Eye (tissue), 1 donor: ENCODE measurements around the gene RPL4.
A peak's percentile ranks its signal among the peaks of the same experiment; 100 is the strongest.
"Not testable (repeated sequence)": the region's sequence is repeated elsewhere in the genome, so short reads cannot be mapped to it uniquely, and the experiment has no call there.

ENCODE experiments used
- DNase-seq: peaks from one replicate; pipeline ENCODE4 v3.0.0-alpha.2; 2015

The RPL4 gene

GRCh38 chr15:66489179-66489791 is 15.4 kb downstream of the RPL4 start:
- DNase-seq, result no peak

- DNase-seq, result no peak
Measured at GRCh38 chr15:66488525-66488924, 16.1 kb downstream of the RPL4 start.

- no peak for DNase-seq
Measured at GRCh38 chr15:66486887-66487286, 17.8 kb downstream of the RPL4 start.

DNA sequence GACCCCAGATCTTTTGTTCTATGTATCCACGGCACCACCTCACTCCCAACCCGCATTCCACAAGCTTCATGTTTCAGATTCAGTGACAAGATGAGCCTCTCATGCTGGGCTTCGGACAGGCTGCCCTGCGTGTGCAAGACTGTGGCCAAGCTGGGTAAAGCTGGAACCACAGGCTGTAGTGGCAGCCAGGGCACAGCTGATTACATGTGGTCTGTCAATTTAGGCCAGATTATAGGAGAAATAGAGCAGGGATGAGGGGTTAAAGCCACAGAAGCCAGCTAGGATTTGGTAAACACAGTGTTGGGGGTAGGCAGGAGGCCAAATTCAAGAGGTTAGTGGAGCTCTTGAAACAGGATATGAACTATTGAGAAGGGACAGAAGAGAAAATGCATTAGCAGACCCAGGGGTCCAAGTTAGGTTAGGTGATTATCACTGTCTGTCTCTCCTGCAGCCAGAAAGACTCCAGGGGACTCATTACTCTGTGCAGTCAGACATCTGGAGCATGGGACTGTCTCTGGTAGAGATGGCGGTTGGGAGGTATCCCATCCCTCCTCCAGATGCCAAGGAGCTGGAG is 20.0 kb downstream of the RPL4 start:
- DNase-seq, result no peak

- no peak for DNase-seq
Measured at GRCh38 chr15:66483131-66483566, 21.5 kb downstream of the RPL4 start.

DNA sequence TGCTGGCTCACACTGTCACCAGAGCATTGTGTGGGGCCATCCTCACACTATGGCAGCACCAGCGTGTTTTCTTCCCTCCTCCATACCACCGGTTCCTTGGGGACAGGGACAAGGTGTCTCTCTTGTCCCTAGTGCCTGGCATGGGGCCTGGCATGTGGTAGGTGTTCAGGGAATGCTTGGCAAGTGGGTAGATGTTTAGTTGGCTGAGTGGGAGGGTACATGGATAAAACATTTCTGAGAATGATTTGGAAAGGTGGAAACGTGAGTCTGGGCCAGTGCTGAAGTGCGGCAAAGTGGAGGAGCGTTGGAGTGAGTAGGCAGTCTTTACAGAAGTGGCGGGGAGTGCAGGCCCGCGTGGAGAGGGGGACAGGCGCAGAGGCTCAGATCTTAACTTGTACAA is 22.1 kb downstream of the RPL4 start:
- DNase-seq, result no peak

DNA sequence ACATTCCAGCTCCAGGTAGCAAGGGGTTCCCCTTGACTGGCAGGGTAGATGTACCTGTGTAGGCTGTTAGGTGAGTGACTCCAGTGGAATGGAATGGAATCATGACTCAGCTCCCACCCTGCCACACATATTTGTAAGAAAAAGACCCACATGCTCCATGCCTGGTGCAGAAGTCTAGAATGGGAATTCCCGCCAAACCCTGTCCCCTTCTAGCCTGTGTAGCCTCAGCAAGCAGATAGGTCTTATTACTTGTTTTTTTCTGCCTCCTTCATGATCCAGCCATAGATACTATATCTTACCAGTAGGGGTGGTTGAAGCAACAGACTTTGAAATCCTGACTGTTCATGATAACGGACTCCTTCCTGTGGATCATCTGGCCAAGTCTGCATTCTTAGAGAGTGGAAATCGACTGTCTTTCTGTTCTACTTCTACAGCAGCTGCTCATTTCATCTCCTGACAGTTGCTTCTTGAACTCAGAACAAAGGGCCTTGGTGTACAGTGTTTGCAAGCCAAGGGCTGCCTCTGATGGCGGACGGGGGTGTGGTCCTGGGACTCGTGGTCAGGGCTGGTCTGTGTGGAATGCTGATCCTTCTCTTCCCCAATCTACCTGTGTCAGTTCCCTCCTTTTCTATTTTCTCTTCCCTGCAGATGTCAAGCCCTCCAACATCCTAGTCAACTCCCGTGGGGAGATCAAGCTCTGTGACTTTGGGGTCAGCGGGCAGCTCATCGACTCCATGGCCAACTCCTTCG is 23.4 kb downstream of the RPL4 start:
- no peak for DNase-seq

DNA sequence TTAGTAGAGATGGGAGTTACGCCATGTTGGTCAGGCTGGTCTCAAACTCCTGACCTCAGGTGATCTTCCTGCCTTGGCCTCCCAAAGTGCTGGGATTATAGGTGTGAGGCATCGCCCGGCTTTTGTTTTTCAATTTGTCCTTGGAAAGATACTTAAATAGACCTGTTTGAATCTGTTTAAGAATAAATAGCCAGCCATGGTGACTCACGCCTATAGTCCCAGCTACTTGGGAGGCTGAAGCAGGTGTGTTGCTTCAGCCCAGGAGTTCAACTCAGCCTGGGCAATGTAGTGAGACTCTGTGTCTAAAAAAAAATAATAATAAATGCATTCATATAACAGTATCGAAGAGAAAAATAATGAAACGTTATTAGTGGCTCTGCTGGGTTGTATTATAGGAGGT is 24.4 kb downstream of the RPL4 start:
- no peak for DNase-seq

GRCh38 chr15:66477011-66477410 is 27.6 kb downstream of the RPL4 start:
- DNase-seq, result no peak

- no peak for DNase-seq
Measured at GRCh38 chr15:66476535-66476934, 28.1 kb downstream of the RPL4 start.

GRCh38 chr15:66474963-66475362 is 29.7 kb downstream of the RPL4 start:
- no peak for DNase-seq

GRCh38 chr15:66474135-66474534 is 30.5 kb downstream of the RPL4 start:
- no peak for DNase-seq

DNA sequence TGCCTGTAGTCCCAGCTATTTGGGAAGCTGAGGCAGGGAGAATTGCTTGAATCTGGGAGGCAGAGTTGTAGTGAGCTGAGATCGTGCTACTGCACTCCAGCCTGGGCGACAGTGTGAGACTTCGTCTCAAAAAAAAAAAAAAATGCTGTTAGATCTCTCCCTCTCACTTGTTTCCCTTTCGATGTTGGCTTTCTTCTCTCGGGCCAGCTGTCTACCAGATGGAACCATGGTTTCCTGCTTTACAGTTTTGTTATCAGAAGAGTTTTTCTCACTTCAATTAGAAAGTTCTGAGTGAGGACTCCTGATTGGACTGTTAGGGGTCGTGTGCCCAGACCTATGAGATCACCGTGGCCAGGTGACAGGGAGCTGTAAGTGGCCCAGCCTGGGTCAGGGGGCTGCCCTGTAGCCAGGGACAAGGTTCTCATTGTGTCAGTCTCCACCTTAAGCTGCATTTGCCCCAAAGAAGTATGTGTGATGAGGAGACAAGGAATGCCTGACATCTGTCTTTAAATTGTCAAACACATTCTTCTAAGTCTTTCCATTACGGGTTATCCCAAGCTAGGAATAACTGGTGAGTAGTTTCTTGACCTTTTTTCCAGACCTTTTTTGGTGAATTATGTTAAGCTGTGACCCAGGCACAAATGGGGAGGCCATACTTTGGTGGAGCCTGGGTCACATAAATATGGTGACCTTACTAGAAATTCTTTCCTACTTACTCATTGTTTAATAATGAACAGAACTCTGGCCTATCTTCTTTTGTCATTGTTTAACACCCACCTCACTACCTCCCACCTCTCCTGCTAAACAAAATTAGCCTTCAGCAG is 32.3 kb downstream of the RPL4 start:
- peak; percentile 31 for DNase-seq

GRCh38 chr15:66470825-66471224 is 33.8 kb downstream of the RPL4 start:
- DNase-seq, result not testable (repeated sequence)

GRCh38 chr15:66467162-66468040 is 37.3 kb downstream of the RPL4 start:
- not testable (repeated sequence) for DNase-seq

GRCh38 chr15:66465294-66465693 is 39.4 kb downstream of the RPL4 start:
- DNase-seq, result not testable (repeated sequence)

GRCh38 chr15:66462627-66463026 is 42.0 kb downstream of the RPL4 start:
- DNase-seq, result no peak

- no peak for DNase-seq
Measured at GRCh38 chr15:66461917-66462316, 42.7 kb downstream of the RPL4 start.

DNA sequence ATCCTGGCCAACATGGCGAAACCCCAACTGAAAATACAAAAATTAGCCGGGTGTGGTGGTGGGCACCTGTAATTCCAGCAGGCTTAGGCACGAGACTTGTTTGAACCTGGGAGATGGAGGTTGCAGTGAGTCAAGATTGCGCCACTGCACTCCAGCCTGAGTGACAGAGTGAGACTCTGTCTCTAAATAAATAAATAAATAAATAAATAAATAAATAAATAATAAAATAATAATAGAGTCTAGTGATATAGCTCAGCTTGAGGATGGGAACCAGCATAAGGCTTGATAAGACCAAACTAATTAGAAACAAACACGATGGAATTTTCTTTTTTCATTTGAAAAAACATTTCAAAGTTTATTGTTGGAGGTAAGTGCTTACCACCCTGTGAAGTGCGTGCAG is 43.4 kb downstream of the RPL4 start:
- not testable (repeated sequence) for DNase-seq

GRCh38 chr15:66459818-66460615 is 44.6 kb downstream of the RPL4 start:
- no peak for DNase-seq

GRCh38 chr15:66456211-66456610 is 48.4 kb downstream of the RPL4 start:
- no peak for DNase-seq
